ENCODE data around the gene LGR6.
"Not testable (repeated sequence)": the region's sequence is repeated elsewhere in the genome, so short reads cannot be mapped to it uniquely, and the experiment has no call there.

Gene LGR6

GRCh38 chr1:202193614-202194327, at the start of gene LGR6:
TSS of gene LGR6 (plus strand) at chr1:202193799. CDS start at chr1:202193990, 191 bp downstream.
- DNase-seq, result no peak

- DNase-seq, result peak; percentile 55
These were observed 49.1 kb upstream of the LGR6 start, which contains the start of gene ARL8A for GRCh38 chr1:202144402-202145067. TSS of gene ARL8A (minus strand) at chr1:202144737. CDS start at chr1:202144572, 165 bp downstream.

DNA sequence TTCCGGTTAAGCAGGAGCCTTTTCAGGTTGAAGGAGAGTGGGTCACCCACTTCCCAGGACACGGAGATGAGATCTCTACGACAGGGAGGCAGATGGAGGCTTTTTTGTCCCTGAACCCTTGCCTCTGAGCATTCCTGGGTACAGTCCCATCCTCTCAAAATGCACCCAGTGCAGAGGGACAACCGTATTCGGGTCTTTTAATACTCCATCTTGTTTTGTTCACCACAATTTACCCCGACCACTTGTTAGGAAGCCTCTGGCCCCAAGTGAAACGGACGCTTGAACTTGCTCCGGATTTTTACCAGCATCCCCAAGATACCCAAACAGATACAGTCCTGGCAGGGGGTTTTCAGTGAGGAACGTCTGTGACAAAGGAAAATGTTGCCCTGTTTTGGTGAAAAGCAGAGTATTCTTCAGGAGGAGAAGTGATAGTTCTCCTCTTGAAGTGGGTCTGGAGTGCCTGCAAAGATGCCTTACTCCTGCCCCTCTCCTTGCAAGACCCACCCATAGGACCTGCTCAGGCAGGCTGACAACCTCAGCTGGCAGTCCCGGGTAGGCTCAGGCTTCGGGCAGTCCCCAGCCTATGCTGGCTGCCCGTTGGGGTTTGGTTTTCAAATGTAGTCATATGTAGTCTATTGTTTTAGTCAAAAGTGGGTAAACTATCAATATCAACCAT, 48.4 kb upstream of the LGR6 start:
- no peak for DNase-seq

DNA sequence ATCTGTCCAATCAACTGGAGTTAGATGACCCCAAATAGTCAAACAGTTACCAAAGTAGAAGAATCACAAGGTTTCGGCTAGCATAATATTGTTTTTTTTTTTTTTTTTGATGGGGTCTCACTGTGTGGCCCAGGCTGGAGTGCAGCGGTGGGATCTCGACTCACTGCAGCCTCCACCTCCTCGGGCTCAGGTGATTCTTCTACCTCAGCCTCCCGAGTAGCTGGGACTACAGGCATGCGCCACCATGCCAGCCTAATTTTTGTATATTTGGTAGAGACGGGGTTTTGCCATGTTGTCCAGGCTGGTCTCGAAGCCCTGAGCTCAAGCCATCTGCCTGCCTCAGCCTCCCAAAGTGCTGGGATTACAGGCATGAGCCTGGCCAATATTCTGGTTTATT, 47.9 kb upstream of the LGR6 start:
- DNase-seq, result not testable (repeated sequence)

- DNase-seq, result no peak
These were observed 47.3 kb upstream of the LGR6 start for GRCh38 chr1:202146279-202146678.

DNA sequence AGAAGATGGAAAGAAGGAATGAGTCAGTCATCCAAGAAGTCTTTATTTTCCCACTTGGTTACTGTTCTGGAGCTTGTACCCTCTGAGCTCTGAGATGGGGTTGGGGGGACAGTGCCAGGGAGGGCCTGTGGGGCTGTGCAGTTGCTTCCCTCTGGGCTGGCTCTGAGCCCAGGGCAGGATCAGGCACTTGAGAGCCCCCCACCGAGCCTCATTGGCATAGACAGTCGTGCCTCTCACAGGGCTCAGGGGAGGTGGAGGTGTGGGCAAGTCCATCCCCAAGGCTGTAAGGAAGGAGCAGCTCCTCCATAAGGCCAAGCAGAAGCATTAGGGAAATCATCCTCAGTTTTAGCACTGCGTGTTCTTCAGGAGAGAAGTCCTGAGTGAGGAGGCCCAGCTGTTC, 46.6 kb upstream of the LGR6 start:
- DNase-seq, result no peak

GRCh38 chr1:202148391-202148790, 45.2 kb upstream of the LGR6 start:
- DNase-seq, result no peak

DNA sequence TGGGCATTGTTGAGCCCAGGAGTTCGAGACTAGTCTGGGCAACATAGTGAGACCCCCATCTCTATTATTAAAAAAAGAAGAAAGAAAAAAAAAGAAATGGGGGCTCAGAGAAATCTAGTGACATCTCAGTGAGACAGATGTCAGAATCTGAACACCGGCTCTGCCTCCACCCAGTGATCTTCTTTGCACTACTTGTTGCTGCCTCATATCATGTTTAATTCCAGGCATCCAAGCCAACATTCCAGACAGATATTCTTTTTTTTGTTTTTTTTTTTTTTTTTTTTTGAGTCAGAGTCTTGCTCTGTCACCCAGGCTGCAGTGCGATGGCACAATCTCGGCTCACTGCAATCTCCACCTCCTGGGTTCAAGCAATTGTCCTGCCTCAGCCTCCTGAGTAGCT, 44.0 kb upstream of the LGR6 start:
- no peak for DNase-seq

DNA sequence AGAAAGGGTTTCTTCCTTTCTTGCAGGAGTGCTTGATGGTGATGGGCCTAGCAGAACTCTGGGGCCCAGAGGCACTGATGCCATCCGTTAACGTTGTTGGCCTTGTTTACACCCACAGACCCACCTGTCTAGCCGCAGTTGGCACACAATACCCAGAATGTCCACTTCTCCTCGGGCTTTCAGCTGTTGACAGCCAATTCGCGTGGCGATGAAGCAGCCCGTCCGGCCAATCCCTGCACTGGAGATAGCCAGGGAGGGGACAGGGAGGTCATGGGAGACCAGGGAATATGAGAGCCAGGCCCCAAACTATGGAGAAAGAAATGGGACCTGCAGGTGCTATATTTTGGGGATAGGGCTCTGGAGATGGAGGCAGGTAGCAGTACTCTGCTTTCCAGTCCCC, 43.4 kb upstream of the LGR6 start:
- no peak for DNase-seq

GRCh38 chr1:202150602-202151001, 43.0 kb upstream of the LGR6 start:
- DNase-seq, result no peak

DNA sequence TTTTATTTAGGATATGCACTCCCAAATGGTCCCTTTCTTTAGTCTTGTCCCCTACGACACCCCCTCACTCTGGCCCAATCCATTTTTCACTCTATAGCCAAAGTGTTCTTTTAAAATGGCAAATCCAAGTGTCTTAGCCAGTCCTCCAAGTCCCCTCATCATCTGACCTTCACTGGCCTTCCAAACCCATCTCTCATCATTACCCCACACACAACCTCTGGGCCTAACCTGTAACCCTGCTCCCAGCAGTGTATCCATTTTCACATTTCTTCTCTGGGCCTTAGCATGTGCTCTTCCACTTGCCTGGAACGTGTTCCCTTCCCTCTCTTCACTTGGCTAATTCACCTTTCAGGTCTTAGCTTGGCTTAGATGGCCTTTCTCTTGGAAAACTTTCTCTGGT, 42.6 kb upstream of the LGR6 start:
- DNase-seq, result no peak

- no peak for DNase-seq
These were observed 41.2 kb upstream of the LGR6 start for GRCh38 chr1:202152399-202152798.

GRCh38 chr1:202153284-202153683, 40.3 kb upstream of the LGR6 start:
- no peak for DNase-seq

GRCh38 chr1:202154148-202154765, 39.3 kb upstream of the LGR6 start:
- DNase-seq, result no peak

DNA sequence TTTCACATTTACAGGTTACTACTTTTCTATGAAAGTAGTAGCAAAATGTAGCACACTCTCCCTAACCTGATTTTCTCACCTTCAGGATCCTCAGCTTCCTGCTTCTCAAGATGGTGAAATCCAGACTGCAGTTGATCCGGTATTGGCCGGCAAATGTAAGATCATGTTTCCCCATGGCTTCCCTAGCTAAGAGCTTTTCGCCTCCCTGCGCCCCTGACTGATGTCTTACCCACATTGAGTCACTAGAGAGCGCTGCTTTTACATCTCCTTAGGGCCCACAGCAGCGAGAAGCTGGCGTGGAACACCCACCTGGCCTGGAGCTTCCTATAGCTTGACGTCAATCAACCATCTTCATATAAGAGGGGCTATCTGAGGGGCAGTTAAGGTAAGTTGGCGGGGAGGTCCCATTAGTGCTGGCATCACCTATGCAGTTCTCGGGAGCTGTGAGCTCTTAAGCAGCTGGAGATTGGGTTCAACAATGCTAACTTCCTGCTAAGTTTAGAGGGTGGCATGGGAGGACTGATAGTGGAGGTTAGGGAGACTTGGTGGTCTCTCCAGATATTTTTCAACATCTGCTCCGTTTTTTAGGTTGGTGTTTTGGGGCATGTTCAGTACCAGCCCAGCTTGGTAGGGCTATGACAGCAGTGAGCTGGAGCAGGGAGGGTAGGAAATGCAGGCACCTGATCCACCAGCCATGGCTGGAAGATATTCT, 38.7 kb upstream of the LGR6 start:
- DNase-seq, result no peak

- no peak for DNase-seq
These were observed 38.0 kb upstream of the LGR6 start for GRCh38 chr1:202155478-202156021.

DNA sequence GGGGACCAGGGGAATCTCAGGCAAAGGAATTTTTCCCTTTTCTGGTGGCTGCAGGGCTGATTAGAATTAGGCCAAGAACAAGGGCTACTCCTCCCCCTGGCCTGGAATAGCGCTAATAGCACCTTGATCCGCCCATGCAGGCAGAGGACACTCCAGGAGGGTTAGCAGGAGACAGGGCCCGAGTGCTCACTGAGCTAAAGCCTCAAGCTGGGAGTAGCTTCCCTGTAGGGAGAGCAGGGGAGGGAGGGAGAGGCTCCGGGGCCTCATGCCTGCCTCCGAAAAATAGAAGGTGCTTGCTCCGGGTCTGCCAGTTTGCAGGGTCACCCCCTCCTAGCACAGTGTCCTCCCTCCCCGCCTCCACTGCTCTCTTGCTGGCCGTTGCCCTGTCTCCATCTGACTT, 37.0 kb upstream of the LGR6 start:
- no peak for DNase-seq

- no peak for DNase-seq
These were observed 35.7 kb upstream of the LGR6 start for GRCh38 chr1:202157945-202158344.

GRCh38 chr1:202158810-202159533, 34.6 kb upstream of the LGR6 start:
- DNase-seq, result no peak

DNA sequence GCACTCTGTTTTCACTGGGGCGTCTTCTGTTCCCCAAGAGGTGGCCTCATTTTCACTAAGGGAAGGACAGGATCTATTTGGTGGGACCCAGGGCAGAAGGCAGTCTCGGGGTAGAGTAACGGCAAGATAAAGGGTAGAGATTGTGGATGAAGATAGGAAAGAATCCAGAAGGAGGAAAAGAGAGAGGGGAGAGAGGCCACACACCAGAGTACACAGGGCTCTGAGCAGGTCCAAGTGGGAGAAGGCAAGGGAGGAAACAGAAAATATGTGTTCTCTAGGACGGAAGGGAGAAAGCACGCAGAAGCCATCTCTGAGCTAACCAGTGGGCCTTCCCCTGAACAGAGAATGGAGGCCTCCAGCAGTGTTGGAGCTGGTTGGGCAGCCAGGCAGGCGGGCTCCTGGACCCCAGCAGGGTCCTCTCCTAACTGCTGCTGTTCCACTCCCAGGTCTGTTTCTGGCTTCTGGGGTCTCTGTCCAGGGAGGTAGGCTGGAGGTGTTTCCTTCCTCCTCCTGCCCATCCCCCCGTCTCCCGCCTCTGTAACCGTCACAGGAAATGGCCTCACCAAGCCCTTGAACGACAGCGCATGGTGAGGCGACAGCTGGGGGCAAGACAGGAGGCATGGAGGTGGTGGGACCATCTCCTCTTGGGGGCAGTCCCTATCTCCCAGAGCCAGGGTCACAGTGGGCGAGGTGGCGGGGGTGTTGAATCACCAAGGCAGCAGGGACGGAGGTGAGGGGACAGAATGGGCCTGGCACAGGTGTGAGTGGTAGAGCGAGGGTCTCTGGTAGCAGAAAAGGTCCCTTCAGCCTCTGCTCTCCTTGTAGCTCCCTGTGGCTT, 33.8 kb upstream of the LGR6 start:
- DNase-seq, result no peak

GRCh38 chr1:202160377-202160940, 33.1 kb upstream of the LGR6 start, which contains the start of gene PTPN7:
TSS of gene PTPN7 (minus strand) at chr1:202160602. CDS start at chr1:202159402, 1,200 bp downstream.
- no peak for DNase-seq

Measured in COR-L47 (cell line).